K562 (cell line): ENCODE results near the gene STIL. TPM values are rescaled to one million over a fixed set of nuclear protein-coding genes. Genes with fewer than 3 reads are reported as not detected.

Experiments
- ATAC-seq: fragments of 200-7000 bp; cut with Tn5 transposase; 3 replicates; pipeline ENCODE4 v1.9.1; 2020; ENCODE audit warnings: moderate library complexity
- BruUV-seq: library from RNA; stranded (reverse); fragments of 400-500 nt; replicated peaks from 2 replicates; lab custom pipeline; 2021; lab: Mats Ljungman, UMichigan
- CTCF ChIA-PET: fragments of 300-600 bp; formaldehyde crosslinking; extraction: SDS; loops from one replicate; lab custom pipeline; 2021; ENCODE audit warnings: low intra/inter-chr PET ratio; lab: Yijun Ruan, JAX
- POLR2A ChIA-PET: fragments of 300-600, 350-650 bp; sonication (Branson Sonifier 250); formaldehyde crosslinking; extraction: SDS; loops from one replicate; lab custom pipeline; 2021; ENCODE audit warnings: antibody characterized with exemption, inconsistent platforms; lab: Yijun Ruan, JAX
- DNase-seq, 4 experiments: peaks; one replicate each; pipeline versions ENCODE4 v3.0.0 to v3.0.0-alpha.2; 2011 to 2018; ENCODE audit warnings: low spot score in 3 of 4, mixed read lengths in 3 of 4; ENCODE audit errors: extremely low read depth in 1 of 4
- FAIRE-seq: peaks from 2 replicates; lab custom pipeline; 2011; peaks lifted over from hg19 to GRCh38; lab: Jason Lieb, UNC
- H2AFZ ChIP-seq: 2 replicates; pipeline ENCODE4 v1.6.0; 2011; ENCODE audit warnings: low read depth, low read length, control low read depth, inconsistent platforms
- H3K27ac ChIP-seq: fragments of 200-600 bp; 3 replicates; pipeline ENCODE4 v1.8.0; 2011; ENCODE audit warnings: low read depth, mild to moderate bottlenecking, control low read depth, inconsistent platforms, low read length, moderate library complexity, mixed read lengths; ENCODE audit errors: extremely low read depth
- H3K27me3 ChIP-seq, 2 experiments: fragments of 300-600 bp in 1 of 2; 2 replicates in 1 of 2; 3 replicates in 1 of 2; pipeline versions ENCODE4 v1.6.0 to v1.8.0; 2011; ENCODE audit warnings: inconsistent platforms in 2 of 2, low read length in 2 of 2, mild to moderate bottlenecking in 1 of 2, mixed read lengths in 1 of 2, moderate library complexity in 1 of 2; ENCODE audit not compliant: control insufficient read depth in 2 of 2, insufficient read depth in 2 of 2
- H3K36me3 ChIP-seq: fragments of 300-600 bp; 3 replicates; pipeline ENCODE4 v1.8.0; 2011; ENCODE audit warnings: mild to moderate bottlenecking, low read length, inconsistent platforms; ENCODE audit not compliant: control insufficient read depth, insufficient read depth
- H3K4me1 ChIP-seq, 2 experiments: fragments of 200-600 bp in 1 of 2; replicated peaks in 1 of 2; 2 replicates in 1 of 2; 3 replicates in 1 of 2; pipeline versions ENCODE4 v1.5.1 to v1.8.0; 2011; ENCODE audit warnings: inconsistent platforms in 2 of 2, low read length in 2 of 2, mild to moderate bottlenecking in 1 of 2, mixed read lengths in 1 of 2, moderate library complexity in 1 of 2; ENCODE audit not compliant: control insufficient read depth in 2 of 2, insufficient read depth in 2 of 2
- H3K4me2 ChIP-seq: 2 replicates; pipeline ENCODE4 v1.6.1; 2011; ENCODE audit warnings: low read length, control low read depth, inconsistent platforms, mixed read lengths; ENCODE audit not compliant: insufficient read depth
- H3K4me3 ChIP-seq: fragments of 200-600 bp; sonication (generic), shearing (Covaris generic); 2 replicates; pipeline ENCODE4 v1.5.1; 2016; ENCODE audit warnings: control low read depth, inconsistent platforms
- H3K79me2 ChIP-seq: fragments of 200-600 bp; 3 replicates; pipeline ENCODE4 v1.8.0; 2011; ENCODE audit warnings: low read length, inconsistent platforms; ENCODE audit not compliant: control insufficient read depth, insufficient read depth
- H3K9ac ChIP-seq, 2 experiments: 2 replicates each; pipeline versions ENCODE4 v1.6.0 to v1.6.1; 2011; ENCODE audit warnings: low read depth in 2 of 2, low read length in 2 of 2, control low read depth in 1 of 2, inconsistent platforms in 1 of 2, mild to moderate bottlenecking in 1 of 2, mixed read lengths in 1 of 2; ENCODE audit not compliant: insufficient read depth in 1 of 2
- H3K9me1 ChIP-seq: one replicate; pipeline ENCODE4 v1.6.0; 2011; ENCODE audit warnings: inconsistent platforms, mild to moderate bottlenecking, low read length, moderate library complexity; ENCODE audit not compliant: control insufficient read depth, insufficient read depth
- H3K9me3 ChIP-seq: replicated peaks from 2 replicates; pipeline ENCODE4 v1.5.1; 2011; ENCODE audit warnings: low read depth, low read length, inconsistent platforms; ENCODE audit not compliant: control insufficient read depth, insufficient read depth
- H4K20me1 ChIP-seq: replicated peaks from 2 replicates; pipeline ENCODE4 v1.6.1; 2011; ENCODE audit warnings: low read length, inconsistent platforms, mixed read lengths; ENCODE audit not compliant: control insufficient read depth, insufficient read depth
- ARHGAP35 ChIP-seq: fragments of 450-650 bp; IDR thresholded peaks from 2 replicates; pipeline ENCODE4 v1.6.1; 2018; ENCODE audit not compliant: partially characterized antibody
- NR3C1 ChIP-seq: sonication (generic); formaldehyde crosslinking; IDR thresholded peaks from 2 replicates; pipeline ENCODE4 v1.8.1; 2022; ENCODE audit warnings: missing genetic modification reagents
- POLR2G ChIP-seq: fragments of 200-400 bp; formaldehyde crosslinking; IDR thresholded peaks from 2 replicates; pipeline ENCODE4 v1.6.1; 2017; ENCODE audit warnings: low read depth, mild to moderate bottlenecking, antibody characterized with exemption, low read length, moderate library complexity
- RBFOX2 ChIP-seq: fragments of 200-400 bp; formaldehyde crosslinking; IDR thresholded peaks from 2 replicates; pipeline ENCODE4 v1.6.1; 2017; ENCODE audit warnings: low read depth, mild to moderate bottlenecking, low read length, moderate library complexity
- TAL1 ChIP-seq: fragments of 450-650 bp; IDR thresholded peaks from 2 replicates; pipeline ENCODE4 v1.6.1; 2016; ENCODE audit warnings: mild to moderate bottlenecking
- TOE1 ChIP-seq, 2 experiments: fragments of 450-650 bp in 1 of 2; sonication (generic) in 1 of 2; formaldehyde crosslinking in 1 of 2; IDR thresholded peaks; 2 replicates each; pipeline versions ENCODE4 v1.7.1 to v1.8.0; 2016 to 2022; ENCODE audit warnings: borderline replicate concordance in 2 of 2, mild to moderate bottlenecking in 2 of 2, antibody characterized with exemption in 1 of 2, inconsistent platforms in 1 of 2, low read depth in 1 of 2, missing genetic modification reagents in 1 of 2, moderate library complexity in 1 of 2
- ZBTB33 ChIP-seq: sonication (generic); formaldehyde crosslinking; IDR thresholded peaks from 2 replicates; pipeline ENCODE4 v1.8.1; 2023; ENCODE audit warnings: mild to moderate bottlenecking, missing genetic modification reagents
- WGBS: fragments of 100-300 bp; shearing (Covaris generic); methylation state at CpG from one replicate; pipeline ENCODE4 v1.1.6; 2016; ENCODE audit warnings: low coverage, mixed read lengths; ENCODE audit not compliant: insufficient coverage; ENCODE audit errors: missing lambda C conversion rate; 5-methylcytosine and 5-hydroxymethylcytosine counted together
- in situ Hi-C: fragments of 300-500 bp; cut with MboI; formaldehyde crosslinking; loops from 4 replicates; pipeline ENCODE4 v1.15.0; 2018; ENCODE audit warnings: inconsistent platforms, mixed read lengths
- intact Hi-C: fragments of 100-400 bp; cut with micrococcal nuclease; formaldehyde crosslinking; loops from 2 replicates; pipeline ENCODE4 v1.14.2; 2022
- polyA plus RNA-seq, 8 experiments: library from polyadenylated mRNA; depleted of rRNA in 4 of 8; stranded (reverse) in 5 of 8; unstranded in 3 of 8; fragments of >200 nt; fragmentation: Nextera tagmentation in 2 of 8; fragmentation: Illumina TruSeq in 1 of 8; extraction: Ambion mirVana in 2 of 8; extraction: Trizol in 1 of 8; gene quantifications; 2 replicates each; pipeline versions ENCODE4 v1.2.1 to v1.2.3, GENCODE V29; 2011 to 2014; ENCODE audit warnings: inconsistent platforms in 1 of 8, missing spikeins in 1 of 8
- total RNA-seq, 7 experiments: library from RNA; depleted of rRNA in 6 of 7; stranded (reverse); fragments of >200 nt in 6 of 7; fragmentation: Illumina TruSeq in 2 of 7; extraction: Trizol in 2 of 7; gene quantifications; 2 replicates each; pipeline versions ENCODE4 v1.2.1 to v1.2.3, GENCODE V29; 2011 to 2021; ENCODE audit warnings: low replicate concordance in 1 of 7

The STIL gene
- total and polyA plus RNA-seq, 9 of the 15 experiments (the other 6 are each of a cell fraction or from before 2014, with no cell fraction given) = 10.5 to 77.4 (median 39.6) TPM

- Histone ChIP-seq H3K9me3 (no peaks in the 10 kb centered on the region), H3K27me3 (no peaks in the 10 kb centered on the region), H4K20me1 (peaks cover 14% of the 10 kb centered on the region; the same call in 1 of the 2 replicates), H3K4me2 (no peak overlapping the region), H3K9ac (no peak overlapping the region), H3K4me1 (peaks cover 25 to 37% of the 10 kb centered on the region in 2 experiments; a peak in 4 of 5 replicates), H3K79me2 (peaks cover 97% of the 10 kb centered on the region), H3K36me3 (peaks cover 71% of the 10 kb centered on the region), H2AFZ (no peak overlapping the region), H3K4me3 (no peak overlapping the region), H3K27ac (no peak overlapping the region; the same call in 2 of the 3 replicates), H3K9me1 (peaks cover 16% of the 10 kb centered on the region)
- FAIRE-seq (no peak), ATAC-seq (no peak), DNase-seq (peak in 2 of 4 experiments; percentile 56 to 61)
- in situ Hi-C loops = no loop called here
- ChIA-PET POLR2A (interaction anchor here (1.2 to 5.2 kb wide), 3 partner anchors 13 to 26 kb away, joined by 3 to 80 read pairs (median 8); no protein-coding TSS in a partner anchor), CTCF (no interaction called here)
- TF ChIP-seq NR3C1 (CRISPR knock-in tag) (0 out of 2 replicates have a peak, but pooled peaks have one; percentile 21), ARHGAP35 (no peak), RBFOX2 (peak; percentile 49), TOE1 (IDR thresholded peaks at IDR 0.05; ENCODE audit: borderline replicate concordance) (no peak), TOE1 (CRISPR knock-in tag; IDR thresholded peaks at IDR 0.05; ENCODE audit: borderline replicate concordance, low read depth) (no peak), POLR2G (peak; percentile 45), ZBTB33 (CRISPR knock-in tag) (peak; percentile 50; the same call in 1 of the 2 replicates), TAL1 (no peak)
- intact Hi-C loops = loop anchor here (5.0 kb wide), 1 partner anchor 37 kb away; no protein-coding TSS in a partner anchor
- no TSS peak for BruUV-seq
- 94% methylated on average over 15 of the region's 79 CpGs for WGBS
These were observed 88.4 kb downstream of the STIL start for GRCh38 chr1:47225430-47226100.
